NB4 (cell line): ENCODE measurements around the gene GNB2.

Experiments used
- DNase-seq: peaks from one replicate; pipeline ENCODE4 v3.0.0; 2010; ENCODE audit warnings: low read depth
- H3K4me3 ChIP-seq: one replicate; pipeline ENCODE4 v1.5.1; 2011; ENCODE audit warnings: mild to moderate bottlenecking, low read depth, low read length, moderate library complexity
- MAX ChIP-seq: IDR thresholded peaks from 2 replicates; pipeline ENCODE4 v1.6.1; 2011; ENCODE audit warnings: low read depth, low read length
- MYC ChIP-seq: IDR thresholded peaks from 2 replicates; pipeline ENCODE4 v1.6.1; 2011; ENCODE audit warnings: low read depth, low read length
- POLR2A ChIP-seq: IDR thresholded peaks from 2 replicates; pipeline ENCODE4 v1.6.1; 2011; ENCODE audit warnings: mild to moderate bottlenecking; ENCODE audit not compliant: insufficient read length; ENCODE audit errors: extremely low read depth
- TF ChIP-seq, protein P1 (sequence below): IDR thresholded peaks from one replicate; pipeline ENCODE4 v1.5.1; 2012; ENCODE audit warnings: low read depth, low read length

Gene GNB2

GRCh38 chr7:100685049-100685605 is 11.6 kb downstream of the GNB2 start:
- no peak for DNase-seq
- TF ChIP-seq MYC (no peak), MAX (no peak), POLR2A (no peak)
- TF ChIP-seq, protein P1, sequence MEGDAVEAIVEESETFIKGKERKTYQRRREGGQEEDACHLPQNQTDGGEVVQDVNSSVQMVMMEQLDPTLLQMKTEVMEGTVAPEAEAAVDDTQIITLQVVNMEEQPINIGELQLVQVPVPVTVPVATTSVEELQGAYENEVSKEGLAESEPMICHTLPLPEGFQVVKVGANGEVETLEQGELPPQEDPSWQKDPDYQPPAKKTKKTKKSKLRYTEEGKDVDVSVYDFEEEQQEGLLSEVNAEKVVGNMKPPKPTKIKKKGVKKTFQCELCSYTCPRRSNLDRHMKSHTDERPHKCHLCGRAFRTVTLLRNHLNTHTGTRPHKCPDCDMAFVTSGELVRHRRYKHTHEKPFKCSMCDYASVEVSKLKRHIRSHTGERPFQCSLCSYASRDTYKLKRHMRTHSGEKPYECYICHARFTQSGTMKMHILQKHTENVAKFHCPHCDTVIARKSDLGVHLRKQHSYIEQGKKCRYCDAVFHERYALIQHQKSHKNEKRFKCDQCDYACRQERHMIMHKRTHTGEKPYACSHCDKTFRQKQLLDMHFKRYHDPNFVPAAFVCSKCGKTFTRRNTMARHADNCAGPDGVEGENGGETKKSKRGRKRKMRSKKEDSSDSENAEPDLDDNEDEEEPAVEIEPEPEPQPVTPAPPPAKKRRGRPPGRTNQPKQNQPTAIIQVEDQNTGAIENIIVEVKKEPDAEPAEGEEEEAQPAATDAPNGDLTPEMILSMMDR, result no peak
- no peak overlapping the region for H3K4me3 ChIP-seq

GRCh38 chr7:100685631-100686145 is 12.1 kb downstream of the GNB2 start:
- H3K4me3 ChIP-seq, result no peak overlapping the region
- TF ChIP-seq MAX (no peak), MYC (no peak), POLR2A (no peak)
- TF ChIP-seq, protein P1, result no peak
- no peak for DNase-seq

- DNase-seq, result no peak
These were observed 12.8 kb downstream of the GNB2 start for GRCh38 chr7:100686201-100686821.

DNA sequence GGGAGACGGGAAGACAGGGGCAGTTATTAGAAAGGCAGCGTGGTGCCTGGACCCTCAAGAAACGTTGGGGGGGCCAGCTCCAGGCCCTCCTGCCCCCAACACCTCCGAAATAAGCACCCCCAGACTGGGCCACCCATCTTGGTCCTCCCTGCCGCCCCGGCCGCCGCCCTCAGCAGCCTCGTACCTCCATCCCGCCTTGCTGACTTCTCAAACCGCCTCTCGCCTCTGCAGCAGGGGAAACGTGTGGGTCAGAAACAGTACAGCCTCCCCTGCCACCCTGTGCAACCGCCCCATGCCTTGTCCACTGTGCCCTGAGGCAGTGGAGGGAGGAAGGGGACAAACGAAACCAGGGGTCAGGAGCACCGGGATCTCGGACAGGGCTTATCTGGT is 13.3 kb downstream of the GNB2 start:
- no peak overlapping the region for H3K4me3 ChIP-seq
- TF ChIP-seq MYC, result no peak
- DNase-seq, result no peak

More at GRCh38 chr7:100686201-100686821, 12.8 kb downstream of the GNB2 start:
- H3K4me3 ChIP-seq, result no peak overlapping the region
- no peak for TF ChIP-seq MAX
- TF ChIP-seq, protein P1, result no peak
- TF ChIP-seq POLR2A, result no peak
- TF ChIP-seq MYC, result no peak

- no peak for TF ChIP-seq MYC
- TF ChIP-seq MAX, result no peak
- TF ChIP-seq, protein P1, result no peak
- TF ChIP-seq POLR2A, result no peak
These were observed 13.7 kb downstream of the GNB2 start for GRCh38 chr7:100687261-100687660.

GRCh38 chr7:100687751-100688300 is 14.3 kb downstream of the GNB2 start:
- TF ChIP-seq MYC, result no peak
- TF ChIP-seq POLR2A, result no peak
- no peak for TF ChIP-seq MAX
- TF ChIP-seq, protein P1, result no peak
- DNase-seq, result no peak
- no peak overlapping the region for H3K4me3 ChIP-seq

More at GRCh38 chr7:100687261-100687660, 13.7 kb downstream of the GNB2 start:
- DNase-seq, result no peak
- H3K4me3 ChIP-seq, result no peak overlapping the region
